H1 (cell line): Measurements from ENCODE around the gene NANOS2. TPM values are rescaled to one million over a fixed set of nuclear protein-coding genes. Genes with fewer than 3 reads are reported as not detected.

Experiments
- CTCF ChIA-PET: fragments of 300-600 bp; sonication (Branson Sonifier 250); formaldehyde crosslinking; loops from one replicate; lab custom pipeline; 2021; ENCODE audit not compliant: partially characterized antibody; lab: Charles Lee
- POLR2A ChIA-PET: fragments of 300-600 bp; sonication (Branson Sonifier 250); formaldehyde crosslinking; loops from one replicate; lab custom pipeline; 2021; ENCODE audit warnings: inconsistent platforms; ENCODE audit not compliant: partially characterized antibody; lab: Charles Lee
- DNase-seq, 2 experiments: peaks; one replicate each; pipeline versions ENCODE4 v3.0.0 to v3.0.0-alpha.2; 2010 to 2022; ENCODE audit warnings: low spot score in 2 of 2, low read depth in 1 of 2, mixed read lengths in 1 of 2
- FAIRE-seq: peaks from 2 replicates; lab custom pipeline; 2011; peaks lifted over from hg19 to GRCh38; lab: Jason Lieb, UNC
- H2AFZ ChIP-seq: 2 replicates; pipeline ENCODE4 v1.8.1; 2012; ENCODE audit warnings: low read length, inconsistent platforms
- H2AK5ac ChIP-seq: 2 replicates; pipeline ENCODE4 v1.6.1; 2013; ENCODE audit warnings: low read depth, low read length
- H2BK120ac ChIP-seq: replicated peaks from 2 replicates; pipeline ENCODE3; 2013; ENCODE audit warnings: low read depth, low read length, inconsistent platforms
- H2BK12ac ChIP-seq: 2 replicates; pipeline ENCODE4 v1.6.1; 2013; ENCODE audit warnings: low read depth, low read length
- H2BK15ac ChIP-seq: 2 replicates; pipeline ENCODE4 v1.6.1; 2013; ENCODE audit warnings: low read length
- H2BK20ac ChIP-seq: 2 replicates; pipeline ENCODE4 v1.6.1; 2013; ENCODE audit warnings: low read length
- H2BK5ac ChIP-seq: 2 replicates; pipeline ENCODE4 v1.6.1; 2013; ENCODE audit warnings: low read depth, low read length
- H3K14ac ChIP-seq: 2 replicates; pipeline ENCODE4 v1.6.1; 2013; ENCODE audit warnings: inconsistent platforms; ENCODE audit not compliant: insufficient read length
- H3K18ac ChIP-seq: 2 replicates; pipeline ENCODE4 v1.6.1; 2013; ENCODE audit warnings: low read length; ENCODE audit errors: extremely low read depth
- H3K23ac ChIP-seq: 2 replicates; pipeline ENCODE4 v1.6.1; 2013; ENCODE audit warnings: inconsistent platforms; ENCODE audit not compliant: insufficient read length
- H3K23me2 ChIP-seq: 2 replicates; pipeline ENCODE4 v1.6.1; 2013; ENCODE audit warnings: low read depth, low read length
- H3K27ac ChIP-seq: 2 replicates; pipeline ENCODE4 v1.6.1; 2011; ENCODE audit warnings: low read depth, low read length, inconsistent platforms
- H3K27me3 ChIP-seq, 4 experiments: replicated peaks in 1 of 4; 1 replicate in 1 of 4; 2 replicates in 3 of 4; pipeline versions ENCODE4 v1.6.1 to v1.8.1; 2011 to 2013; ENCODE audit warnings: low read length in 3 of 4, mild to moderate bottlenecking in 3 of 4, inconsistent platforms in 2 of 4, mixed read lengths in 2 of 4, moderate library complexity in 1 of 4; ENCODE audit not compliant: control insufficient read depth in 3 of 4, insufficient read depth in 3 of 4; ENCODE audit errors: extremely low read depth in 1 of 4
- H3K36me3 ChIP-seq, 4 experiments: 2 replicates each; pipeline versions ENCODE4 v1.6.1 to v1.8.1; 2011 to 2013; ENCODE audit warnings: mild to moderate bottlenecking in 4 of 4, low read length in 3 of 4, moderate library complexity in 2 of 4, control low read depth in 1 of 4, inconsistent platforms in 1 of 4; ENCODE audit not compliant: insufficient read depth in 4 of 4, control insufficient read depth in 2 of 4
- H3K4ac ChIP-seq: replicated peaks from 2 replicates; pipeline ENCODE3; 2013; ENCODE audit warnings: low read length, low read depth, mixed read lengths, inconsistent platforms; ENCODE audit not compliant: insufficient read length
- H3K4me1 ChIP-seq, 4 experiments: replicated peaks in 1 of 4; 1 replicate in 1 of 4; 2 replicates in 3 of 4; pipeline versions ENCODE4 v1.6.1 to v1.8.1; 2011 to 2013; ENCODE audit warnings: low read length in 3 of 4, inconsistent platforms in 2 of 4, mixed read lengths in 1 of 4; ENCODE audit not compliant: insufficient read depth in 4 of 4, control insufficient read depth in 3 of 4
- H3K4me2 ChIP-seq, 2 experiments: 2 replicates each; pipeline versions ENCODE4 v1.6.1 to v1.8.1; 2011 to 2013; ENCODE audit warnings: low read depth in 2 of 2, low read length in 2 of 2, control low read depth in 1 of 2, inconsistent platforms in 1 of 2, mild to moderate bottlenecking in 1 of 2; ENCODE audit not compliant: insufficient read depth in 1 of 2
- H3K4me3 ChIP-seq, 4 experiments: fragments of 200-600, 300-600 bp in 1 of 4; sonication (generic), shearing (Covaris generic), sonication (Bioruptor Twin) in 1 of 4; 2 replicates each; pipeline versions ENCODE4 v1.5.1 to v1.8.1; 2011 to 2016; ENCODE audit warnings: low read length in 4 of 4, low read depth in 3 of 4, control low read depth in 2 of 4, inconsistent platforms in 2 of 4, mild to moderate bottlenecking in 2 of 4, mixed read lengths in 1 of 4, moderate library complexity in 1 of 4; ENCODE audit not compliant: insufficient read depth in 2 of 4; ENCODE audit errors: extremely low read depth in 1 of 4
- H3K56ac ChIP-seq: replicated peaks from 2 replicates; pipeline ENCODE3; 2013; ENCODE audit warnings: low read depth, mild to moderate bottlenecking, mixed read lengths, low read length, inconsistent platforms; ENCODE audit not compliant: insufficient read length
- H3K79me1 ChIP-seq: 2 replicates; pipeline ENCODE4 v1.6.1; 2013; ENCODE audit warnings: low read depth, low read length, control low read depth
- H3K79me2 ChIP-seq, 2 experiments: 2 replicates each; pipeline versions ENCODE4 v1.6.1 to v1.8.1; 2012 to 2013; ENCODE audit warnings: low read length in 2 of 2, mild to moderate bottlenecking in 2 of 2, inconsistent platforms in 1 of 2; ENCODE audit not compliant: insufficient read depth in 2 of 2, control insufficient read depth in 1 of 2
- H3K9ac ChIP-seq, 4 experiments: replicated peaks in 1 of 4; 1 replicate in 1 of 4; 2 replicates in 3 of 4; pipeline versions ENCODE4 v1.6.1 to v1.8.1; 2011 to 2013; ENCODE audit warnings: low read depth in 3 of 4, low read length in 3 of 4, control low read depth in 2 of 4, mild to moderate bottlenecking in 2 of 4, moderate library complexity in 2 of 4, inconsistent platforms in 1 of 4; ENCODE audit errors: extremely low read depth in 1 of 4
- H3K9me3 ChIP-seq, 2 experiments: 2 replicates each; pipeline versions ENCODE4 v1.6.1 to v1.8.1; 2012 to 2013; ENCODE audit warnings: mild to moderate bottlenecking in 2 of 2, moderate library complexity in 2 of 2, control low read depth in 1 of 2, inconsistent platforms in 1 of 2, low read depth in 1 of 2, low read length in 1 of 2, mixed read lengths in 1 of 2; ENCODE audit not compliant: insufficient read depth in 2 of 2
- H4K20me1 ChIP-seq, 2 experiments: replicated peaks in 1 of 2; 2 replicates each; pipeline versions ENCODE3 to v1.8.1; 2011 to 2013; ENCODE audit warnings: inconsistent platforms in 2 of 2, low read length in 2 of 2, mild to moderate bottlenecking in 1 of 2; ENCODE audit not compliant: insufficient read depth in 2 of 2, control insufficient read depth in 1 of 2
- H4K5ac ChIP-seq: 2 replicates; pipeline ENCODE4 v1.6.1; 2013; ENCODE audit warnings: low read length, low read depth, mixed read lengths, inconsistent platforms; ENCODE audit not compliant: insufficient read length
- H4K8ac ChIP-seq: 2 replicates; pipeline ENCODE4 v1.8.0; 2013; ENCODE audit warnings: mild to moderate bottlenecking, moderate library complexity, low read length, inconsistent platforms; ENCODE audit not compliant: insufficient read depth; ENCODE audit errors: extremely low read depth
- H4K91ac ChIP-seq: replicated peaks from 2 replicates; pipeline ENCODE3; 2013; ENCODE audit warnings: low read length, mixed read lengths, inconsistent platforms; ENCODE audit not compliant: insufficient read length
- E2F6 ChIP-seq: IDR thresholded peaks from 2 replicates; pipeline ENCODE4 v1.6.1; 2012; ENCODE audit warnings: inconsistent platforms
- KDM4A ChIP-seq: IDR thresholded peaks from one replicate; pipeline ENCODE4 v1.7.1; 2012; ENCODE audit warnings: low read depth, mild to moderate bottlenecking, moderate library complexity, low read length, inconsistent platforms; ENCODE audit not compliant: severe bottlenecking
- KDM5A ChIP-seq: fragments of 200-600 bp; IDR thresholded peaks from 2 replicates; pipeline ENCODE4 v1.7.1; 2012; ENCODE audit warnings: mild to moderate bottlenecking, low read length, inconsistent platforms, mixed read lengths
- TBP ChIP-seq: IDR thresholded peaks from 2 replicates; pipeline ENCODE4 v1.6.1; 2011; ENCODE audit warnings: low read depth, low read length, improper control_type of control experiment
- YY1 ChIP-seq: IDR thresholded peaks from 2 replicates; pipeline ENCODE4 v1.6.1; 2011; ENCODE audit warnings: low read depth, mild to moderate bottlenecking, low read length
- WGBS, 2 experiments: shearing (Covaris generic) in 1 of 2; methylation state at CpG; one replicate each; pipeline versions ENCODE4 v1.1.6 to v1.1.7; 2013 to 2015; ENCODE audit warnings: low lambda C conversion rate in 2 of 2, mixed read lengths in 2 of 2, inconsistent platforms in 1 of 2, low coverage in 1 of 2, missing lambda C conversion rate in 1 of 2; ENCODE audit not compliant: insufficient replicate concordance in 2 of 2, insufficient coverage in 1 of 2, insufficient read length in 1 of 2; ENCODE audit errors: extremely low coverage in 1 of 2, missing lambda C conversion rate in 1 of 2; 5-methylcytosine and 5-hydroxymethylcytosine counted together
- polyA plus RNA-seq, 7 experiments: library from polyadenylated mRNA; depleted of rRNA in 3 of 7; stranded (reverse) in 5 of 7; unstranded in 2 of 7; fragments of >200 nt in 5 of 7; fragments of 200-250 nt in 2 of 7; gene quantifications; 1 replicate in 5 of 7; 2 replicates in 1 of 7; 4 replicates in 1 of 7; pipeline versions ENCODE4 v1.2.1 to v1.2.3, GENCODE V29; 2011 to 2013; ENCODE audit warnings: missing spikeins in 2 of 7, mixed read lengths in 2 of 7
- total RNA-seq: library from RNA; stranded (reverse); fragmentation: NEBNext Ultra II Directional; extraction: Animal tissue kit (Norgen Biotek cat#: 25700); gene quantifications from 2 replicates; pipeline ENCODE4 v1.2.1, GENCODE V29; 2021

NANOS2 gene
- total and polyA plus RNA-seq, 2 of the 8 experiments (the other 6 are each of a cell fraction or from before 2014, with no cell fraction given), result 0.20 TPM; not detected in 1

GRCh38 chr19:45890877-45891276, 23.7 kb downstream of the NANOS2 start:
- Histone ChIP-seq H2AK5ac (no peak overlapping the region), H3K23ac (no peak overlapping the region), H2BK15ac (no peak overlapping the region), H3K27ac (no peak overlapping the region), H3K27me3 (no peaks in the 10 kb centered on the region), H4K20me1 (no peaks in the 10 kb centered on the region), H3K36me3 (no peaks in the 10 kb centered on the region; a peak in 2 of 8 replicates), H4K5ac (no peak overlapping the region), H2BK20ac (no peak overlapping the region), H3K9ac (no peak overlapping the region), H3K4me1 (no peaks in the 10 kb centered on the region), H3K4me3 (no peak overlapping the region), H3K79me1 (no peaks in the 10 kb centered on the region), H3K79me2 (no peaks in the 10 kb centered on the region), H3K9me3 (no peaks in the 10 kb centered on the region), H3K18ac (no peak overlapping the region), H2BK12ac (no peak overlapping the region), H2BK5ac (no peak overlapping the region), H3K23me2 (no peaks in the 10 kb centered on the region), H3K4ac (no peak overlapping the region), H4K91ac (no peak overlapping the region), H2AFZ (no peak overlapping the region), H2BK120ac (no peak overlapping the region), H3K4me2 (no peak overlapping the region), H4K8ac (no peak overlapping the region), H3K56ac (no peak overlapping the region), H3K14ac (no peak overlapping the region)
- WGBS, 2 experiments, result 100% methylated on average over 1 of the region's 17 CpGs; no CpG with 5 or more reads in 1 of the 2 experiments
- POLR2A ChIA-PET, result interaction anchor here (1.2 kb wide), 1 partner anchor 24 kb away, joined by 3 read pairs; no protein-coding TSS in a partner anchor
- DNase-seq, result no peak
- CTCF ChIA-PET, result interaction anchor here (1.2 to 1.4 kb wide), 2 partner anchors 28 to 110 kb away, joined by 3 to 4 read pairs; partner anchors contain the start of gene SYMPK
- TF ChIP-seq E2F6, result no peak
- TF ChIP-seq TBP, result no peak
- no peak for TF ChIP-seq KDM5A
- TF ChIP-seq YY1, result no peak
- TF ChIP-seq KDM4A, result no peak
- FAIRE-seq, result no peak
